ENCODE results near the gene C1QTNF1.

The C1QTNF1 gene, protein sequence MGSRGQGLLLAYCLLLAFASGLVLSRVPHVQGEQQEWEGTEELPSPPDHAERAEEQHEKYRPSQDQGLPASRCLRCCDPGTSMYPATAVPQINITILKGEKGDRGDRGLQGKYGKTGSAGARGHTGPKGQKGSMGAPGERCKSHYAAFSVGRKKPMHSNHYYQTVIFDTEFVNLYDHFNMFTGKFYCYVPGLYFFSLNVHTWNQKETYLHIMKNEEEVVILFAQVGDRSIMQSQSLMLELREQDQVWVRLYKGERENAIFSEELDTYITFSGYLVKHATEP

DNA sequence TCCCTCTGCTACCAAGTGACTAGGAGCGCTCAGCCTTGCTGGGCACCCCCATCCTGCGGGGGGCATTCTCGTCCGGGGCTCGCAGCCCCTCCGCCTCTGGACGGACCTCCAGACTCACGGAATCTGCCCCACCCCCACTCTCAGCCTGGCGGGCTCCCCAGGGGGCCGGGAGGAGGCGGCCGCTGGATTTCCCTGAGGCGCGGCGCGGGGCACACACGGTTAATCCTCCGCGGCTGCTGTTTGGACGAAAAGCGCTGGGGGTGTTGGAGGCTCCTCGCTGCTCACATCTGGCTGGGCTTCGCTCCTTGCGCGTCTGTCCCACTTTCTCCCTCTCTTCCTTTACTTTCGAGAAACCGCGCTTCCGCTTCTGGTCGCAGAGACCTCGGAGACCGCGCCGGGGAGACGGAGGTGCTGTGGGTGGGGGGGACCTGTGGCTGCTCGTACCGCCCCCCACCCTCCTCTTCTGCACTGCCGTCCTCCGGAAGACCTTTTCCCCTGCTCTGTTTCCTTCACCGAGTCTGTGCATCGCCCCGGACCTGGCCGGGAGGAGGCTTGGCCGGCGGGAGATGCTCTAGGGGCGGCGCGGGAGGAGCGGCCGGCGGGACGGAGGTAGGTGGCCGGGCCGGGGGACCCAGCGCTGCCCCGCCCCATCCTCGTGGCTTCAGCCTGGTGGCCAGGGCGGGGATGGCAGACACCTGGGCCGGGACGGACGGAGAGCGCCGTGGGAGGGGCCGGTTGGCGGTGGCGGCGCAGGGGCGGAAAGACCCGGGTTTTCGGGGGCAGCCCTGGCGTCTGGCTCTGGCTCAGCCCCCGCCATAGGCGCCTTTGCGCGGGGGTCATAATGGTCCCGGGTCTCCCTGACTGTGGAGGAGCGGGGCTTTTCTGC lies at the start of gene C1QTNF1:
TSS of gene C1QTNF1 (plus strand) at position 284 of the 886 bp plus-strand sequence. CDS start 19,800 bp downstream, outside the sequence.
- DNase-seq (ENCODE audit: low read depth) = no peak

DNA sequence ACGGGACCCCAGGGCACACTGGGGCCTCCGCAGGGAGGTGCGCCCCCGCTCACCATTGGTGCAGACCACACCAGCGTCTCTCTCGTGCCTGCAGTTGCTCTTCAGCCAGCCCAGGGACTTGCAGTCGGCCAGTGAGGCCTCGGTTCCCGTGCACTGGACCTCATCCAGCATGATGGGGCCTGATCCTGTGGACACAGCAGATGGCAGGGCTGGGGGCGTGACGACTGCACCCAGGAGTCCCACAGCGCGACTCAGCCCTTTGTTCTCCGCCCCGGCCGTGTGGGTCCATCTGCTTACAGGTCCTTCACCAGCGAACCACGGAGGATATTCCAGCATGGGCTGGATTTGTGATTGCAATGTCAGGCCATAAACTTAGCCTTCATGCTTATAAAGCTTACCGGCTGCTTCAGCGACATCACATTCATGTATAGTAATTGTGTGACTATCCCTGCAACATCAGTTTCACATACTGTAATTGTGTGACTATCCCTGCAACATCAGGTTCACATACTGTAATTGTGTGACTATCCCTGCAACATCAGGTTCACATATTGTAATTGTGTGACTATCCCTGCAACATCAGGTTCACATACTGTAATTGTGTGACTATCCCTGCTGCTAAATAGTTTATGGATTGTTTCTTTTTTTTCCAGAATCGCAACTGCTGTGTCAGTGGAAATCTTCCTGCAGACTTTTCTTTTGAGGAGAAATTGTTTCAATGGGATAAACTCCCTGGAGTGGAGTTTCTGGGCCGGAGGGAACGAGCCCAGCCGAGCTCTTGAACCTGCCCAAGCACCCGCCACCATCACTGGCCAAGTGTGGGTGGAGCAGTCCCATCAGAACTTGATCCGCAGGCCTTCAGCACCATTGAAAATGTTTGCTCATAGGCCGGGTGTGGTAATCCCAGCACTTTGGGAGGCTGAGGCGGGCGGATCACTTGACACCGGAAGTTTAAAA lies 49.1 kb upstream of the C1QTNF1 start:
- no peak for DNase-seq (ENCODE audit: low read depth)

DNA sequence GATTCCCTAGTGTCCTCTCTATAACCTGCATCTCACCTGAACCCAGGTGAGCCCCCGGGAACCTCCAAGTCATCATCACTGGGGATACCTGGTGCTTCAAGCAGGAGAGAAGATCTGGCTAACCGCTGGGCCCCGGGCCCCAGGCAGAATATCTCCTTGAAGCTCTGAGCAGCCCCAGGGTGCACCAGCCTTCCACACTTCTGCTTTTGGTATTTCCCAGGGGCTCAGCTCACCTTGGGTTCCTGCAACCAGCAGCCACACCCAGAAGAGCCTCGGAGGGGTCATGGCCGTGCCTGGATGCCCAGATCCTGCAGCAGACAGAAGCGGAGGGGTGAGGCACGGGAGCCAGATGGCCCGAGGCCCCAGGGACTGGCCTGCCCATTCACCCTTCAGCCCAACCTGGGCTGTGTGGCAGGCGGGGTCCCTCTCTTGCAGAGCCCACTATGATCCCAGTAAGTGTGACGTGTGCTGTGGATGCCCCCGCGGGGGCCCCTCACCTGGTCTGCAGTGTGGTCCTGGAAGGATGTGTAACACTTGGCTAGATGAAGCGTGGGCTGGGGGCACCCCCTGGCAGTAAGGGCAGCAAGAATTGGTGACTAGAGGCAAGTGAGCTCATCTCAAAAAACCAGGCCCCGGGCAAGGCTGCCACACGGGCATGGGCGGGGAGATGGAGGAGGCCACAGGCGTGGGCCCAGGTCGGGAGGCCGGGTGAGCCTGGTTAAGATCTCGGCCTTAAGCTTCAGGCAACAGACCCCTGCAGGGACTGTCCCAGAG lies 46.9 kb upstream of the C1QTNF1 start:
- no peak for DNase-seq (ENCODE audit: low read depth)

DNA sequence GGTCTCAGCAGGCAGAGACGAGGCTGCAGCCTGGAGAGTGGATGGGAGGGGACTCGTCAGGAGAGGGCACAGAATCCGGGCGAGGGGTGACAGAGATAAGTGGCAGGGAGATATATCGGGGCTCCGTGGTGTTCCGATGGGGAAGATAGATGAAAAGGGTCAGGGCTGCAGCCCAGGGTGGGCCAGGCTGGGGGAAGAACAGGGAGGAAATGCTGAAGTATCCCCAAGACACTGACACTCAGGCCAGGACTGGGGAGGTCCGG lies 46.4 kb upstream of the C1QTNF1 start:
- no peak for DNase-seq (ENCODE audit: low read depth)

DNA sequence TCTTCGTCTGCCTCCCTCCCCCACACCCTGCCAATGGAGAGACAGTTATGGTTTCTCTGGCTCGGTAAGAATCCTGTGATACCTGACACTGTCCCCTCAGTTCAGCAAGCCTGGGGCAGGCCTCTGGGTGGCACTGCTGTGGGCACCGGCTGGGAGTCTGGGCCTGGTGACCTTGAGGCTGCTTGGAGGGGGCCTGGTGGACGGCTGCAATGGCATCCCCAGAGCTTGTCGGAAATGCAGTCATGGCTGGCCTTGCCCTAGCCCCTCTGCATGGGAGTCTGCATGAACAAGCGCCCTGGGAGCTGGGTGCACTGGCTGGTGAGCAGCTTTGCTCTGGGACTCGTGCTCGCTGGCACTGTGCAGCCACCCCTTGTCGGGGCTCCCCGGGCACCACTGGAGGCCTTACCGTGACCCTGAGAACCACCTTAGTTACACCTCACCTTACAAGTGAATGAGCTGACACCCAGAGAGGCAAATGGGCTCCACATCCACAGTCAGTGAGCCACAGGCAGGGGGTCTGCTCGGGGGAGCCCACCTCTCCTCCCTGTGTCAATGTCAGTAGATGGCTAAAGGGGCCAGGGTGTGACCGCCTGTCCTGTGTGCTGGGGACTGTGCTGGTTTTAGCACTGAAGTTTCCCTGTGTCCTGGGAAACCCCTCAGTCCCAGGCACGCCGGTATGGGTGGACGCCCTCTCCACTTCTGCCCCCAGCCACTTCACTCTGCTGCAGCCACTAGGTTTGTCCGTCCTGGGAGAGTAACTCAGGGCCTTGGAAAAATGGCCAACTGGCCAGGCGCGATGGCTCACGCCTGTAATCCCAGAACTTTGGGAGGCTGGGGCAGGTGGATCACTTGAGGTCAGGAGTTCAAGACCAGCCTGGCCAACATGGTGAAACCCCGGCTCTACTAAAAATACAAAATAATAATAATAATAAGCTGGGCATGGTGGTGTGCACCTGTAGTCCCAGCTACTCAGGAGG lies 45.7 kb upstream of the C1QTNF1 start:
- no peak for DNase-seq (ENCODE audit: low read depth)

DNA sequence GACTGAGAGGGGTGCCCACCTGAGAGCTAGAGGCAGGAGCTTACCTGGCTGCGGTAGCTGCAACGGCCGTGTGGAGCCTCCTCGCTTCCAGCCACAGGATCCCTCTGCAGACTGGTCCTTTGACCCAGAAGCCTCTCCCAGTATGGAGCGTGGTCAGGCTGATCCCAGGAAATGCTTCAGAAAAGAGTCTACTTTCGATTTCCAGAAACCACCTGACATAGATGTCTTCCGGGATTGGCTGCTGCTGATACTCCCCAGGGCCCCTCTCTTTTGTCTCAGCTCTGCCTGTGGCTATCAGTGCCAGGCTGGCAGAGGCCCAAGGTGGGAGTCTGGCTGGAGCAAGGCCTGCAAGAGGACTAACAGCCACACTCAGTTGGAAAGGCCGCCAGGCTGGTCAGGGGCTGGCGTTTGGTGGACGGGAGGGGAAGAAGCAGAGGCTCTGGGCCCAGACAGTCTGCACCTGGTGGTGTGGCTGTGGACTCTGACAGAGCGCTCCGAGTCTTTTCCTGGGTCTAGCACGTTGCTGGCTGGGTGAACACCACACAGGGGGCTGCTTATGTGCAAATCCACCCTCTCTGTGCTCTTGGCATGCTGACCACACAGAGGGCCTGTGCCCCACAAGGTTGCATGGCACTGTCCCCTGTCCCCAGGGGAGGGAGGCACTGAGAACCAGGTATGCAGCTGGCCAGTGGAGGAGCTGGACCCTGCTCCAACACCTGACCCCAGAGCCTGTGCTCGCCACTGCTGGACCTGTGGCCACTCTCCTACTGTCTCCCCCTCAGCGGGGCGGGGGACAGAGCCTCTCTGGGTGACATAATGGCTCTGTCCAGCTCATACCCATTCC lies 44.0 kb upstream of the C1QTNF1 start, which contains the start of gene LGALS3BP:
TSS of gene LGALS3BP (minus strand) at position 144 of the 844 bp plus-strand sequence. CDS start 2,732 bp downstream, outside the sequence.
- DNase-seq (ENCODE audit: low read depth) = no peak

DNA sequence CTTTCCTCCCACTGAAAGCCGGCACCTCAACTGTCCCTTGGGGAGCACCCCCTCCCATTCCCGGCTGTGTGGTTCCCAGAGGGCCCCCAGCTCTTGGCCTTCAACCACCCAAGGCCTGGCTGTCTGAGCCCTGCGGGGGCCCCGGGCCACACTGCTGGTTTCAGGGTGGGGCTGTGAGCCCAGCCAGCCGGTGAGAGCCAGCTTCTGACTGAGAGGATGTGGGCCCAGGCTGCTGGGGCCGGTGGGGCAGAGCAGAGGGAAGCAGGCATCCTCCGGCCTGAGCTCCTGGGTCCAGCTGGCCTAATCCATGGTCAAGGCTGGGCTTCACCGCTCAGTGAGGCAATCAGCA lies 43.4 kb upstream of the C1QTNF1 start:
- no peak for DNase-seq (ENCODE audit: low read depth)

DNA sequence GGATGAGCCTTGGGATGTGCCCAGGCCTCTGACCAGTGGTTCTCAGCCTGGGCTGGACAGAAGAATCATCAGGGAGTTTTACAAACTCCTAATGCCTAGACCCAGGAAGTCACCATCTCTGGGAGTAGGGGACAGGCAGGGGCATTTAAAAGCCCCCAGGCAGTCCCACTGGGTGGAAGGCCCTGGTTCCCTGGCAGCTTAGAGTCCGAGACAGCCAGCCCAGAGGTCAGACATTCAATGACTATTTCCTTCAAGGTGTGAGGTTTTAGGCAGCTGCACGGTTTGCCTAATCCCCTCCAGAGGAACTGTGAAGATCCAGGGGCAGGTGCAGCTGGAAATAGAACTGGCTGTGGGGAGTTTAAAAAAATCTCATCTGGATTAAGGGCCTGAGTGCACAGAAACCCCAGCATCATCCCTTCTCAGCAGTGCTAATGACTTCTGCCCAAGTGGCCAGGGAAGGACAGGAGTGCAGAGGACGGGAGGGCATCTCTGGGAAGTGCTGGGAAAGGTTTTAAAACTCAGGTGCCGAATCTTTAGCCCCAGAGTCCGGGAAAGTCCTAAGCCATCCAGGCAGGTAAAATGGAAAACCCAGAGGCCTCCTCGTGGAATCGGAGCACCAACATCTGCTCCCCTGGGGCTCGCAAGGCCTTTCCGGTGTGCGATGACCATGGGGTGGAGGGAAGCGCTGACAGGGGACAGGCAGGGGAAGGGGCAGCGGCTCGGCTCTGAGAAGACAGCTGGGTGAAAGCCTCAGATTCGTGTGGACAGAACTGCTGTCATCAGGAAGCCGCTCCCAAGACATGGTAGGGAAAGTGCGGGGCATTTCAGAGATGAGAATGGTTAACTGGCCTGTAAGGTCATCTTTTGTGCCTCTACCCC lies 42.7 kb upstream of the C1QTNF1 start:
- DNase-seq (ENCODE audit: low read depth) = no peak

DNA sequence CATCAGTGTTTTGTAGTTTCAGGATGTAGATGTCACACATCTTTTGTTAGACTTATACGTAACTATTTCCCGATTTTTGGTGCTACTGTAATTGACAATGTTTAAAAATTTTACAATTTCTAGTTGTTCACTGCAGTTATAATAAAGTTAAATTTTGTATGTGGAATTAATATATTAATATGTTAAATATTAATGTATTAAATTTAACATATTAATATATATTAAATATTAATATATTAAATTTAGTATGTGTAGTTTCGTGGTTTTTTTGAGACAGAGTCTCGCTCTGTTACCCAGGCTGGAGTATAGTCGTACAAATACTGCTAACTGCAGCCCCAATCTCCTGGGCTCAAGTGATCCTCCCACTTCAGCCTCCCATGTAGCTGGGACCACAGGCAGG lies 38.6 kb upstream of the C1QTNF1 start:
- DNase-seq (ENCODE audit: low read depth) = no peak

DNA sequence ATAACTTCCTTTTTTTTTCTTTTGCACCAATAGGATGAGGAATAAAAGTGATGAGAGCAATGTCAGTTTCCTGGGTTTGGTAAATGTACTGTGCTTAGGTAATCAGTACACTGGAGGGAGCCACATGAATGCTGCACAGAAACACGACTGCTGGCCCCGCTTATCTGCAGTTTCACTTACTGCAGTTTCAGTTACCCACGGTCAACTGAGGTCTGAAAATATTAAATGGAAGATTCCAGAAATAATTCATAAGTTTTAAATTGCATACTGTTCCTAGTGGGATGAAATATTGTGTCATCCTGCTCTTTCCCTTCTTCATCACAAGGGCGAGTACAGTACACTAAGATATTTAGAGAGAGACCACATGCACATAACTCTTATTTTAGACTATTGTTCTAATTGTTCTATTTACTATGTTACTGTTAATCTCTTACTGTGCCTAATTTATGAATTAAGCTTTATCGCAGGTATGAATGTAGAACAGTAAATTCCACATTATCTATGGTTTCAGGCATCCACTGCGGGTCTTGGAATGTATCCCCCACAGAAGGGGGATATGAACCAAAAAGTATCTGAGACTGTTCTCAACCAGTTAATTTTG lies 37.8 kb upstream of the C1QTNF1 start:
- DNase-seq (ENCODE audit: low read depth) = no peak

DNA sequence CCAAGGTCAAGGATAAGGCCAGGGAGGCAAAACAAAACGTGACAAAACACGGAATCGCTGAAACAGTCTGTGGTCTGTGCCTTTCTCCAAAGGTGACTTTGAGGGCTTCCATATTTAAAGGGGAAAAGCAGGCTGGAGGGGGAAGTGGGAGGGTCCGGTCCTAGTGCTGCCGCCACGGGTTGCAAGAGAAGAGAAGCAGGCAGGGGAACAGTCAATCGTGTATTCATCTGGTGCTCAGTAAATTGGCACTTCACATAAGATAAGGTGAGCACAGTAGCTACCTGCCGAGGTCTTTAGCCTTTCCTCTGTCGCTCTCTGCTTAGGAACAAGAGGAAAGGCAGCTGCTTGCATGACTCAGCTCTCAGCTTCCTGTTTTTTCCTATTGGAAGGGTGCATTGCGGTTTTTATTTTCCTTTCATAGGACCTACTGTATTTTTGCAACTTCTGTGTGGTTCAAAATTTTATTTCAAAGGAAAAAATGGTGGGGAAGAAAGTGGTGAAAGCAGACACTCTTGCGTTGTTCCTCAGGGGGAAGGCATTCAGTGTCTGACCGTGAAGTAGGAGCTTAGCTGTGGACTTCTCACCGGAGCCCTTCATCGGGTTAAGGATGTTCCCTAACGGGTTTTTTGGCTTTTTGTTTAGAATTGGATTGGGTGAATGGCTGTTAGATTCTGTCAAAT lies 37.2 kb upstream of the C1QTNF1 start:
- no peak for DNase-seq (ENCODE audit: low read depth)

DNA sequence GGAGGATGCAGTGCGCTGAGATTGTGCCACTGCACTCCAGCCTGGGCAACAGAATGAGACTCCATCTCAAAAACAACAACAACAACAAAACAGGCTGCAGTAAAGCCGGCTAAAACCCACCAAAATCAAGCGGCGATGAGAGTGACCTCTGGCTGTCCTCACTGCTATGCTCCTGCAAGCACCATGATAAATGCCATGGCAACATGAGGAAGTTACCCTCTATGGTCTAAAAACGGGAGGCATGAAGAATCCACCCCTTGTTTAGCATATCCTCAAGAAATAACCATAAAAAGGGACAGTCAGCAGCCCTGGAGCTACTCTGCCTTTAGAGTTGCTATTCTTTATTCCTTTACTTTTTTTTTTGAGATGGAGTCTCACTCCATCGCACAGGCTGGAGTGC lies 35.8 kb upstream of the C1QTNF1 start:
- no peak for DNase-seq (ENCODE audit: low read depth)

DNA sequence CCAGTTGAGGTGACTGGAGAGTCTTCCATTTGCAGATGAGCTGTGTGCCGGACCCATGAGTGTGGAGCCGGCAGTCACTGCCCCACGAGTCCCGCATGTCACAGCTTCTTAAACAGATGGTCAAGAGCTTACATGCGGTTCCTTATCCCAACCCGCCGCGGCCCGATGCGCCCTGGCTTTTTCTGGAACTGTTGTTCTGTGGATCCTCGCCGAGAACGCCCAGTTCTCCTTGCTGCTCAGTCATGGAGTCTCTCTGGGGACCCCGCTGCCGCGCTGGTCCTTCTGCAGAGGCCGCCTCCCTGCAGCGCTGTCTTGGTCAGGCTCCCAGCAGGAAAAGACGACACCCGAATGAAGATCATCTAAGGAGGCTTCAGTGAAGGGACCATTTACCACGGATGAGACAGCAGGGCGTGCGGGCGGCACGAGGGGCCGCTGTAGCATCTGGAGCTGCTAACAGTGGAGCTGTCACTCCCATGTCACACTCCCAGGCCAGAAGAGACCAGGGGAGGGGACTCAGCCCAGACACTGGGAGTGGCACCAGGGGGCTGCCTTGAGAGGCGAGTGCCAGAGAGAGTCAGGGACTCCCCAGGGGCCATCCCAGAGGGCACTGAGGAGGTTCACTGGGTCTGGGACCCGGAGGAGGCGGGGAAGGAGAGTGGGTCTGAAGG lies 33.5 kb upstream of the C1QTNF1 start:
- DNase-seq (ENCODE audit: low read depth) = no peak

DNA sequence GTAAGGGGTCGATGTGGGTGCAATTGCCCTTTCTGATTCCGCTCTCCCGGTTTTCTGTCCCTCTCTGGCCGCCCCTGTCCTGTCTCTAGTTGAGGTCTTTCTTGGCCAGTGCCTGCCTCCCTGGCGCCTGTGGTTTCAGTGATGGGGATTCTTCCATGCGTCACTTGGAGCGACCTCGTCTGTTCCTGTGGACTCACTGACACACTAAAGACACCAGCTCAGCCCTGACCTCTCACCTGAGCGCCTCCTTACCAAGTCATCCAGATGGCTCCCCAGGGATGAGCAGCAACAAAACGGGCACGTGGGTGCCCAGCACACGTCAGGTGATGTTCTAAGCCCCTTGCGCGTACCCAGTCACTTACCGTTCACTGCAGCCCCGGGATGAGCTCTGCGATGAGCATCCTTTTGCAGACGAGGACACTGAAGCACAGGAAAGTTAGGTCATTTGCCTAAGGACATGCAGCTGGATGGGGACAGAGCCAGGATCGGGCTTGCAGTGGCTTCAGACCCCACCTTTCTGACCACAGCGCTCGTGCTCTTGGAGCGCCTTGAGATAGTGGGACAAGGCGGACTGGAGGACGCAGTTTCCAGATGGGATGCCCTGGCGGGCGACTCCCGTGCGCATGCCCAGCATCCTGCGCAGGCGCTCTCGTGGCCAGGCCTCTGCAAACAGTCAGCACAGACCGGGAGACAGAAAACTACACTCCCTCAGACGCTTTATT lies 32.8 kb upstream of the C1QTNF1 start:
- DNase-seq (ENCODE audit: low read depth) = no peak

DNA sequence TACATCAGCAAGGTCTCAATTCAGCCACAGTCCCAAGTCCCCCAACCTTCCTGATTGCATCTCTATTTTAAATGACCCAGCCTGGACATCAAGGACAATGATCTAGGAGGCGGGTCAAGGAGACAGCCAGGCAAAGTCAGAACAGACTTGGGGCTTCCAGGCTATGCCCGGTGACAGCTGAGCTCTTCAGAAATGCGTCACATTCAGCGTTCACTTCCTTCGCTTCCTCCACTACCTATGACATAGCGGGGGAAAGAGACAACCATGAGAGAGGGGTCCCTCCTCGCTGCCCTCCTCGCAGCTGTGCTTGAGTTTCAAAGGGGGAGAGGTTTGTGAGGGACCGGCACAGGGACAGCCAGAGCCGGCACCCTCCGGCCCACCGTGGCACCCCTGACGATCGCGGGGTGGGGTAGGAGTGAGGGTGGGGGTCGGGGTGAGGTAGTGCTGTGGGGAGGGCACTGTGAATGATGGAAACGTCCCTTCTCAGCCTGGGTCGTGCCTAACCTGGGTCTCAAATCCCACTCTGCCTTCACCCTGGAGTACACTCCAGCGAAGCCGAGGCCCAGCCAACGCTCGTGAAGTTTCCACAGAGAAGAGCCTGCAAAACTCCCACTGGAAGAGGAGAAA lies 31.9 kb upstream of the C1QTNF1 start:
- DNase-seq (ENCODE audit: low read depth) = no peak

All from activated T-helper 1 cell treated with Interleukin-2 at 50 U/mL for 16 hours (primary cell).